ENCODE measurements around the gene TMPRSS6. TPM values are rescaled to one million over a fixed set of nuclear protein-coding genes. Genes with fewer than 3 reads are reported as not detected.

Gene TMPRSS6
- total and polyA plus RNA-seq, 2 of the 8 experiments (the other 6 are each of a cell fraction or from before 2014, with no cell fraction given), result 0.02 TPM; not detected in 1

DNA sequence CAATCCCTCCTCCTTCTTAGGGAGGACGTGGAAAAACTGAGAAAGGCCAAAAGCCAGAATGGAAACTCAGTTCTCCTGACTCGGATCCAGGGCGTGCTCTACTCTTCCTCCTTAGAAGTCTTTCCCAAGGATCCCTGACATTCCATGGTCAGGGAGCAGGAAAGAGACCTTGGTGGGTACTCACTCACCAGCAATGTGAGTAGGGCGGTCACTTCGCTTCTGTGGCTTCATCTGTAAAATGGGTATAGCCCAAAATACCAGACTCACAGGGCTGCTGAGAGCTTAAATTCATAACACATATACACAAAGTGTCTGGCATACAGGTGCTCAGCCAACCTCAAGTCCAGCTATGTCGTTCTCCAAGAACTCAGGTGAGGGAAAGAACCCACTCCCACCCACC is 58.6 kb downstream of the TMPRSS6 start:
- Histone ChIP-seq H2BK120ac (replicated peaks; ENCODE audit: low read depth, low read length) (no peak overlapping the region), H2BK5ac (ENCODE audit: low read depth, low read length) (no peak overlapping the region), H3K4me1 (replicated peaks in 1 of 4; ENCODE audit: control insufficient read depth in 3 of 4, insufficient read depth in 4 of 4, low read length in 3 of 4) (peaks cover 0 to 10% (median 7%) of the 10 kb centered on the region in 4 experiments; a peak in 5 of 7 replicates), H3K27me3 (replicated peaks in 1 of 4; ENCODE audit: control insufficient read depth in 3 of 4, extremely low read depth in 1 of 4, insufficient read depth in 3 of 4, low read length in 3 of 4) (no peaks in the 10 kb centered on the region; a peak in 3 of 7 replicates), H3K79me1 (ENCODE audit: low read depth, low read length) (no peaks in the 10 kb centered on the region), H2BK15ac (ENCODE audit: low read length) (0 out of 2 replicates have a peak overlapping the region, but pooled peaks have one; percentile 81), H3K79me2 (ENCODE audit: control insufficient read depth in 1 of 2, insufficient read depth in 2 of 2, low read length in 2 of 2) (no peaks in the 10 kb centered on the region), H3K18ac (ENCODE audit: extremely low read depth, low read length) (no peak overlapping the region), H4K20me1 (replicated peaks in 1 of 2; ENCODE audit: control insufficient read depth in 1 of 2, insufficient read depth in 2 of 2, low read length in 2 of 2) (peaks cover 0 to 8% of the 10 kb centered on the region in 2 experiments), H2AK5ac (ENCODE audit: low read depth, low read length) (no peak overlapping the region), H3K14ac (ENCODE audit: insufficient read length) (no peak overlapping the region), H3K4me2 (ENCODE audit: insufficient read depth in 1 of 2, low read depth in 2 of 2, low read length in 2 of 2) (peak overlapping the region in 1 of 2 experiments; percentile 54; a peak in 1 of 4 replicates), H3K4ac (replicated peaks; ENCODE audit: insufficient read length, low read depth, low read length) (no peak overlapping the region), H3K27ac (ENCODE audit: low read depth, low read length) (no peak overlapping the region), H4K8ac (ENCODE audit: extremely low read depth, insufficient read depth, low read length) (no peak overlapping the region), H4K5ac (ENCODE audit: insufficient read length, low read depth, low read length) (no peak overlapping the region), H3K23me2 (ENCODE audit: low read depth, low read length) (peaks cover 5% of the 10 kb centered on the region; the same call in 1 of the 2 replicates), H2BK20ac (ENCODE audit: low read length) (no peak overlapping the region), H4K91ac (replicated peaks; ENCODE audit: insufficient read length, low read length) (no peak overlapping the region), H3K36me3 (ENCODE audit: control insufficient read depth in 2 of 4, insufficient read depth in 4 of 4, low read length in 3 of 4) (peaks cover 0 to 3% (median 0%) of the 10 kb centered on the region in 4 experiments; a peak in 2 of 8 replicates), H2AFZ (ENCODE audit: low read length) (no peak overlapping the region), H3K4me3 (ENCODE audit: extremely low read depth in 1 of 4, insufficient read depth in 2 of 4, low read depth in 3 of 4, low read length in 4 of 4) (peak overlapping the region in 2 of 4 experiments; percentile 76 to 99; a peak in 2 of 8 replicates), H2BK12ac (ENCODE audit: low read depth, low read length) (0 out of 2 replicates have a peak overlapping the region, but pooled peaks have one; percentile 52), H3K56ac (replicated peaks; ENCODE audit: insufficient read length, low read depth, low read length) (no peak overlapping the region), H3K9ac (replicated peaks in 1 of 4; ENCODE audit: extremely low read depth in 1 of 4, low read depth in 3 of 4, low read length in 3 of 4) (no peak overlapping the region), H3K9me3 (ENCODE audit: insufficient read depth in 2 of 2, low read depth in 1 of 2, low read length in 1 of 2) (no peaks in the 10 kb centered on the region), H3K23ac (ENCODE audit: insufficient read length) (no peak overlapping the region)
- 75% methylated on average over 6 of the region's 6 CpGs; no CpG with 5 or more reads in 1 of the 2 experiments for WGBS, 2 experiments (ENCODE audit: extremely low coverage in 1 of 2, insufficient coverage in 1 of 2, insufficient read length in 1 of 2, insufficient replicate concordance in 2 of 2, low coverage in 1 of 2, low lambda C conversion rate in 2 of 2, missing lambda C conversion rate in 1 of 2)
- ChIA-PET POLR2A (ENCODE audit: partially characterized antibody) (interaction anchor here (1.5 to 2.2 kb wide), 3 partner anchors 11 to 32 kb away, joined by 4 to 6 read pairs (median 5); partner anchors contain the start of genes MPST and TST), CTCF (ENCODE audit: partially characterized antibody) (interaction anchor here (0.5 to 1.4 kb wide), 4 partner anchors 21 to 248 kb away, joined by 3 to 4 read pairs (median 4); no protein-coding TSS in a partner anchor)
- no peak for DNase-seq (ENCODE audit: low read depth in 1 of 2, low spot score in 2 of 2)
- no peak for FAIRE-seq
- TF ChIP-seq CEBPB (IDR thresholded peaks at IDR 0.05; ENCODE audit: low read depth, low read length) (no peak), SRF (IDR thresholded peaks at IDR 0.05; ENCODE audit: low read depth, low read length) (no peak), YY1 (IDR thresholded peaks at IDR 0.05; ENCODE audit: low read depth, low read length) (no peak), MAX (IDR thresholded peaks at IDR 0.05) (no peak), SIRT6 (IDR thresholded peaks at IDR 0.05; ENCODE audit: low read length) (no peak), TAF7 (optimal IDR thresholded peaks at IDR 0.05; ENCODE audit: borderline replicate concordance, low read depth, low read length) (no peak), RFX5 (IDR thresholded peaks at IDR 0.05; ENCODE audit: borderline replicate concordance, low read depth, low read length) (no peak), CHD1 (IDR thresholded peaks at IDR 0.05; ENCODE audit: low read depth, low read length) (no peak), SUZ12 (IDR thresholded peaks at IDR 0.05; ENCODE audit: low read length) (no peak), POU5F1 (IDR thresholded peaks at IDR 0.05; ENCODE audit: low read depth, low read length) (no peak)
- TF ChIP-seq, protein P1, sequence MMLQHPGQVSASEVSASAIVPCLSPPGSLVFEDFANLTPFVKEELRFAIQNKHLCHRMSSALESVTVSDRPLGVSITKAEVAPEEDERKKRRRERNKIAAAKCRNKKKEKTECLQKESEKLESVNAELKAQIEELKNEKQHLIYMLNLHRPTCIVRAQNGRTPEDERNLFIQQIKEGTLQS (IDR thresholded peaks at IDR 0.05; ENCODE audit: insufficient read depth, low read depth, low read length), result no peak
